ENCODE measurements around the gene HIF3A.

- TF ChIP-seq CTCF (IDR thresholded peaks at IDR 0.05; ENCODE audit: extremely low read depth in 1 of 2, insufficient read depth in 1 of 2, low read depth in 1 of 2, low read length in 2 of 2) (no peak), POLR2A (IDR thresholded peaks at IDR 0.05; ENCODE audit: low read depth, low read length) (no peak), EZH2 (IDR thresholded peaks at IDR 0.05; ENCODE audit: borderline replicate concordance, low read depth, low read length, severe bottlenecking) (no peak), POLR2AphosphoS5 (IDR thresholded peaks at IDR 0.05; ENCODE audit: insufficient read depth, low read depth, low read length) (peak; percentile 89), MAX (IDR thresholded peaks at IDR 0.05; ENCODE audit: insufficient read depth, insufficient read length) (peak; percentile 62)
These were observed 7.8 kb upstream of the HIF3A start for GRCh38 chr19:46288896-46289588.
